Measurements from ENCODE around the gene ZNF93.
A peak's percentile ranks its signal among the peaks of the same experiment; 100 is the strongest.
"Not testable (repeated sequence)": the region's sequence is repeated elsewhere in the genome, so short reads cannot be mapped to it uniquely, and the experiment has no call there.

Gene ZNF93

DNA sequence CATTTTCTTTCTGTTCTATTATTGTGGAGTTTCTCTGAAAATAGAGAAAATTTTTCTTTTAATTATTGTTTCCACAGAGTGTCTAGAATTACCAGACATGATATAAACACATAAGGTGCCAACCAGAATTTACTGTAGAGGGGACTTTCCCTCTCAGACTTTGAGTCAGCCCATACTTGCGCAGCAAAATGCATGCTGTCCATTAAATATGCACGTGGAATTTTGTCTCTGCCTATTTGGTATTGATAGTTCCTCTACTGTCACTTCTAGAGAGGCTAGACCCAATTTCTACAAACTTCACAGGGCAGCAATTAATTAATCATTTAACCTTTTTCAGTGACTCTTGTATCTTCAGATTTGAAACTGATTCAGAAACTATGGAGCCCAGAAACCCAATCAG is 8.9 kb downstream of the ZNF93 start:
- Mint-ChIP-seq H3K27ac (no peak overlapping the region), H3K36me3 (peaks cover 8% of the 10 kb centered on the region), H3K27me3 (no peaks in the 10 kb centered on the region), H3K4me3 (no peak overlapping the region), H3K4me1 (peaks cover 24% of the 10 kb centered on the region), H3K9me3 (no peaks in the 10 kb centered on the region)

DNA sequence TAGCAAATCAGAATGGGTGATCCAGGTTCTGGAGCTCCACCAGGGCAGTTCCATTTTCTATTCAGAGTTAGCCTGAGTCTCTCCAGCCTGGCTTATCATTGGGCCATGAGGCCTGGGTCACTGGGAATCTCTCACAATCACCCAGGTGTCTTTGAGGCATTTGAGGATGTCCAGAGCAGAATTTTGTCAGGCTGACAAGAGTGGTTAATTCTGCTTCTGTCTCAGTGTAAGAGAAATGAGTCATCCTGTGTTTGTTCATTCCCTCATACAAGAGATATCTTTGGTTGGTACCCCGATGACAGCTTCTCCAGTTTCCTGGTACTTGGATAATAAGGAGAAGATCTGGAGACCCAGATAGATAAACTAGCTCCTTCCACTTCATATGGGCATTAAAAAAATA is 10.4 kb downstream of the ZNF93 start:
- Mint-ChIP-seq H3K4me1 (peaks cover 11% of the 10 kb centered on the region), H3K9me3 (no peaks in the 10 kb centered on the region), H3K27ac (no peak overlapping the region), H3K36me3 (peaks cover 7% of the 10 kb centered on the region), H3K27me3 (no peaks in the 10 kb centered on the region), H3K4me3 (no peak overlapping the region)

DNA sequence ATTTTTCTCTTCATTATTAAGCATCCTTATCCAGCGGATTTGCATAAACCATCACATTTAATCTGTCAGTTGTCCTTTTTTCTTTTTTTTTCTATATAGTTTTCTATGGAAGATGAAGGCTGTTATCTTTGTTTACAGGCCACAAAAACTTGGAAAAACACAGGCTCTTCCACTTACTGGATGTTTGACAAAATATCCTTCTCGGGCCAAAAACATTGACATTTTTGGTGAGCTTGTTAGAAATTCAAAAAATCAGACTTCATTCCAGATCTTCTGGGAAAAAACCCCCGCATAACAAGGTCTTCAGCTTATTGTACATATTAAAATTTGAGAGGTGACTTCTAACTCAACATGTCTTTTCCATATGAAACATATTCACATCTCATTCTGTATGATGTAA is 13.8 kb downstream of the ZNF93 start:
- H3K27ac Mint-ChIP-seq = peak overlapping the region; percentile 59
- H3K9me3 Mint-ChIP-seq = no peaks in the 10 kb centered on the region
- H3K4me3 Mint-ChIP-seq = no peak overlapping the region
- peaks cover 5% of the 10 kb centered on the region for H3K4me1 Mint-ChIP-seq
- H3K36me3 Mint-ChIP-seq = peaks cover 10% of the 10 kb centered on the region
- H3K27me3 Mint-ChIP-seq = no peaks in the 10 kb centered on the region

- H3K27ac Mint-ChIP-seq, H3K4me1 Mint-ChIP-seq, H3K4me3 Mint-ChIP-seq, H3K27me3 Mint-ChIP-seq: not testable (repeated sequence)
- Mint-ChIP-seq H3K36me3 (peaks cover 43% of the 10 kb centered on the region), H3K9me3 (peaks cover 26% of the 10 kb centered on the region)
Measured at GRCh38 chr19:19930417-19930816, 29.7 kb downstream of the ZNF93 start.

GRCh38 chr19:19933432-19934314 is 32.9 kb downstream of the ZNF93 start:
- H3K9me3 Mint-ChIP-seq = peaks cover 20% of the 10 kb centered on the region
- not testable (repeated sequence) for H3K27ac Mint-ChIP-seq, H3K27me3 Mint-ChIP-seq, H3K4me1 Mint-ChIP-seq, H3K4me3 Mint-ChIP-seq
- H3K36me3 Mint-ChIP-seq = peaks cover 34% of the 10 kb centered on the region

DNA sequence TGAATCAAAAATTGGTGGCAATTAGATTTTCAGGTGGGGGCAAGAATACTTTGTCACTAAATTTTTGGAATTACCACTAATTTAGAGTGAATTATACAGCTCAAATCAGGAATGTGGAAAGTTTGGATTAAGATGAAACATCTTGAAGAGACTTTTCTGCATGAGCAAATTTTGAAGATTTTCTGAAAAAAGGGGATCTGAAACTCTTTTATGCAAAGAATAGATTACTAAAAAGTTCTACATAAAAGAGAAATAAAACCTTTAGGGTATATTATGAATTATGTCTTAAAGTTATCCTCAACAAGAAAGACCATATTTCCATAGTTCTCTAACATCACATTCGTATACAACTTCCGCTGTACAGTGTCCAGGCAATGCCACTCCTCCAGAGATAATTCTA is 36.7 kb downstream of the ZNF93 start:
- Mint-ChIP-seq H3K36me3 (peaks cover 22% of the 10 kb centered on the region), H3K27me3 (no peaks in the 10 kb centered on the region), H3K9me3 (peaks cover 24% of the 10 kb centered on the region), H3K4me3 (no peak overlapping the region), H3K4me1 (no peaks in the 10 kb centered on the region), H3K27ac (no peak overlapping the region)

- no peaks in the 10 kb centered on the region for H3K4me1 Mint-ChIP-seq
- H3K4me3 Mint-ChIP-seq = no peak overlapping the region
- H3K27ac Mint-ChIP-seq = no peak overlapping the region
- peaks cover 14% of the 10 kb centered on the region for H3K36me3 Mint-ChIP-seq
- no peaks in the 10 kb centered on the region for H3K27me3 Mint-ChIP-seq
- H3K9me3 Mint-ChIP-seq = peaks cover 15% of the 10 kb centered on the region
Measured at GRCh38 chr19:19938449-19938848, 37.7 kb downstream of the ZNF93 start.

DNA sequence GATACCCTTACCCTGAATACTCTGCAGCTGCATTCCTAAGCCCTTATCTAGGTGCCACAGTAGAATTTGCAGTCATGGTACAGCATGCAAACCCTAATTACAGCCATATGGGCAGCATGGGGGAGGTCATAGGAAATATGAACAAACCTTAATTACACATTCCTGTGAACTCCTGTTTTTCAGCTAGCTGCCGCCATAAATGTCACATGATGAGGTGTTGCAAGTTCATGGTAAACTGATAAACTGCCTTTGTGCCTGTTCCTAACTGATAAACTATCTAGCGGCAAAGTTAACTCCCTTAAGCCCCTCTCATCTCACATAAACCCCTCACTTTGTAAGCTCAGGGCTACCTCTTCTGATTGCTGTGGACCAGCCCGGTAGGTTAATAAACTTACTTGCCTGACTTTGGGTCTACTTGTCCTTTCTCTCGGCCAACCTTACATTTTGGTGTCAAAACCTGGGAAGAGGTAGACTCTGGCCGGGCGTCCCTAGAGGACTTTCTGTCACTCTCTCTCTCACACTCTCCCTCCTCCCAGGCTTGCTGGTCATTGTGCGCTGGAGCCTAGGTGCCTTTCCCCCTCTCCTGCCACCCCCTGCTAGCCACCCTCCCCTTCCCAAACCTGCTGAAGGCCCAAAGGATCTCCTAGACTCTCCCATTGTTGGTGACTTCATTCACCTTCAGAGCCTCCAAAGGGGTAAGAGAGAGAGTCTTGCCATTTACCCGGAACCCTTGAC is 43.3 kb downstream of the ZNF93 start:
- Mint-ChIP-seq H3K27ac (no peak overlapping the region), H3K4me1 (no peaks in the 10 kb centered on the region), H3K4me3 (no peak overlapping the region)

GRCh38 chr19:19944583-19944880 is 43.8 kb downstream of the ZNF93 start:
- Mint-ChIP-seq H3K27me3 (peaks cover 4% of the 10 kb centered on the region), H3K27ac (no peak overlapping the region), H3K4me1 (no peaks in the 10 kb centered on the region), H3K36me3 (peaks cover 9% of the 10 kb centered on the region), H3K9me3 (peaks cover 13% of the 10 kb centered on the region), H3K4me3 (no peak overlapping the region)

More for the DNA sequence above, 43.3 kb downstream of the ZNF93 start:
- Mint-ChIP-seq H3K9me3 (peaks cover 13% of the 10 kb centered on the region), H3K36me3 (peaks cover 9% of the 10 kb centered on the region), H3K27me3 (peaks cover 4% of the 10 kb centered on the region)

- peaks cover 9% of the 10 kb centered on the region for H3K36me3 Mint-ChIP-seq
- H3K27ac Mint-ChIP-seq = no peak overlapping the region
- no peaks in the 10 kb centered on the region for H3K4me1 Mint-ChIP-seq
- H3K9me3 Mint-ChIP-seq = peaks cover 13% of the 10 kb centered on the region
- H3K27me3 Mint-ChIP-seq = peaks cover 4% of the 10 kb centered on the region
- H3K4me3 Mint-ChIP-seq = no peak overlapping the region
Measured at GRCh38 chr19:19946226-19946625, 45.5 kb downstream of the ZNF93 start.

- Mint-ChIP-seq H3K27ac (no peak overlapping the region), H3K36me3 (peaks cover 9% of the 10 kb centered on the region), H3K4me3 (no peak overlapping the region), H3K27me3 (peaks cover 4% of the 10 kb centered on the region), H3K4me1 (no peaks in the 10 kb centered on the region), H3K9me3 (peaks cover 6% of the 10 kb centered on the region)
Measured at GRCh38 chr19:19948800-19949199, 48.1 kb downstream of the ZNF93 start.

DNA sequence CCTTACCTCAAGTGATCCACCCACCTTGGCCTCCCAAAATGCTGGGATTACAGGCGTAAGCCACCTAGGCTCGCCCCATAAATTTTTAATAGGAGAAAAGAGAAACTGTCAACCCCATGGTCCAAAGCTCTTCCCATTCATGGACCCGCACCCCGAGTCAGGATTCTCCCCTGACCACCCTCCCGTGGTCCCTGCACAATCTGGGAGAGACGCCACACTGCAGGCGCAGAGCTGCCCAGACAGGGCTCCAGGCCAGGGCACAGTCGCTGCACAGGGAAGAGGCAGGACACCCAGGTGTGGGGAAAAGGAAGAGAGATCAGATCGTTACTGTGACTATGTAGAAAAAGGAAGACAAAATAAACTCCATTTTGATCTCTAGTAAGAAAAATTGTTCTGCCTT is 54.5 kb downstream of the ZNF93 start:
- no peaks in the 10 kb centered on the region for H3K27me3 Mint-ChIP-seq

DNA sequence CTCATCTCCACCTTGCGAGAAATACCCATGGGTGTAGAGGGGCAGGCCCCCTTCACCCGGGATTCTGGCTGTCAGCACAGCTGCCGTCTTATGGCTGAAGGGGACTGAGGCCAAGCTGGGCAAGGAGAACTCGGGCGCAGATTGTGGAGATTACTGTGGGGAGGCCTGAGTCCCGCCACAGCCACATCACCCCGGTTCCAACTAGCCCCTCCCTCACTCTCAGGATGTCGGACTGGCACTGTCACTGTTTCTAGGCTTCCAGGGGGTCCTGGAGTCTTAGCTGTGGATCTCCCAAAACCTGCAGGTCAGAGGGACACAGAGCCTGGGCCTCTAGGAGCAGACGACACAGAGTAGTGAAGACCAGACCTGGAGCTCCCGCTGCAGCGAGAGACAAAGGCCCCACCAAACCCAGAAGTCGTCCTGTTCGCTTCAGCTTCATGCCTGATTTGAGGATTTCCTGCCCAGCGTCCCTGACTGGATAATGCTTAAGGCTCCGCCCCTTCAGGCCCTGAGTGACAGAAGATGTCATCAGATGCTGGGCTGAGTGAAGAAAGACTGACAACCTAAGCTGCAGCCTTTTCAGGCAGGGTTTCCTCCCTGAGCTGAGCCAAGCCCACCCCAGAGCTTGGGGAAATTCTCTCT is 55.8 kb downstream of the ZNF93 start:
- H3K27ac Mint-ChIP-seq = no peak overlapping the region
- H3K4me3 Mint-ChIP-seq = no peak overlapping the region
- no peaks in the 10 kb centered on the region for H3K27me3 Mint-ChIP-seq
- H3K36me3 Mint-ChIP-seq = no peaks in the 10 kb centered on the region
- no peaks in the 10 kb centered on the region for H3K9me3 Mint-ChIP-seq
- peaks cover 9% of the 10 kb centered on the region for H3K4me1 Mint-ChIP-seq

More for the DNA sequence above, 54.5 kb downstream of the ZNF93 start:
- Mint-ChIP-seq H3K9me3 (no peaks in the 10 kb centered on the region), H3K4me1 (peaks cover 9% of the 10 kb centered on the region), H3K27ac (no peak overlapping the region), H3K36me3 (no peaks in the 10 kb centered on the region), H3K4me3 (no peak overlapping the region)

DNA sequence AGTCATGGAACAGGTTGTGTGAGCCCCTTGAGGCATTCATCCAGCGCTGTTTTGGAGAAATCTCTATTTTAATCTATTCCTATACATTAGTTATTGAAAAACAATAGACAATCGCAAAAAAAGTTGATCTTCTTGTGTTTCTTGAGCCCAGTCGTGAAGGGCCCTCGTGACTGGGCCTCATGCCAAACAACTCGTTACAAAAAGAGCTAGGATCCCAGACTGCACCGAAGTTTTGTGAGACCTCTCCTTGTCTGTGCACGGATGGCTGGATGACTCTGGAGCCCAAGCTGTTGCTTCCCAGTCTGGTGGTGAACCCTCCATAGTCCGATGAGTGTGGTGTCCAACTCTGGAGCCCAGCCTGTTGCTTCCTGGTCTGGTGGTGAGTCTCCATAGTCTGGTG is 57.0 kb downstream of the ZNF93 start:
- not testable (repeated sequence) for H3K4me1 Mint-ChIP-seq, H3K27ac Mint-ChIP-seq, H3K4me3 Mint-ChIP-seq, H3K27me3 Mint-ChIP-seq, H3K36me3 Mint-ChIP-seq, H3K9me3 Mint-ChIP-seq

DNA sequence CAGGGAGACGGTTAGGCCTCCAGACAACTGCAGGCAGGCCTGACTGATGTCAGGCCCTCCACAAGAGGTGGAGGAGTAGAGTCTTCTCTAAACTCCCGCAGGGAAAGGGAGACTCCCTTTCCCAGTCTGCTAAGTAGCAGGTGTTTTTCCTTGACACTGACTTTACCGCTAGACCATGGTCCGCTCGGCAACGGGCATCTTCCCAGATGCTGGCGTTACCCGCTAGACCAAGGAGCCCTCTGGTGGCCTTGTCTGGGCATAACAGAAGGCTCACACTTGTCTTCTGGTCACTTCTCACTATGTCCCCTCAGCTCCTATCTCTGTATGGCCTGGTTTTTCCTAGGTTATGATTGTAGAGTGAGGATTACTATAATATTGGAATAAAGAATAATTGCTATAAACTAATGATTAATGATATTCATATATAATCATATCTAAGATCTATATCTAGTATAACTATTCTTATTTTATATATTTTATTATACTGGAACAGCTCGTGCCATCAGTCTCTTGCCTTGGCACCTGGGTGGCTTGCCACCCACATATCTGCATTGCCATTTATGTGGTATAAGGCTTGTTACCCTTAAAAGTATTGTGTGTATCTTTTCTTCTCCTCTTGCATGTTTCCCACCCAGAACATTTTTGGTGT is 58.5 kb downstream of the ZNF93 start:
- not testable (repeated sequence) for H3K36me3 Mint-ChIP-seq, H3K27ac Mint-ChIP-seq, H3K9me3 Mint-ChIP-seq, H3K27me3 Mint-ChIP-seq, H3K4me1 Mint-ChIP-seq, H3K4me3 Mint-ChIP-seq

GRCh38 chr19:19964416-19964815 is 63.7 kb downstream of the ZNF93 start:
- H3K36me3 Mint-ChIP-seq = peaks cover 8% of the 10 kb centered on the region
- no peak overlapping the region for H3K27ac Mint-ChIP-seq
- no peaks in the 10 kb centered on the region for H3K27me3 Mint-ChIP-seq
- peaks cover 19% of the 10 kb centered on the region for H3K9me3 Mint-ChIP-seq
- H3K4me3 Mint-ChIP-seq = no peak overlapping the region
- H3K4me1 Mint-ChIP-seq = no peaks in the 10 kb centered on the region
